A673 (cell line): ENCODE results near the gene PPARG. TPM values are rescaled to one million over a fixed set of nuclear protein-coding genes. Genes with fewer than 3 reads are reported as not detected.
"Not testable (repeated sequence)": the region's sequence is repeated elsewhere in the genome, so short reads cannot be mapped to it uniquely, and the experiment has no call there.

Experiments
- BruUV-seq: library from RNA; stranded (reverse); fragments of 400-500 nt; replicated peaks from 2 replicates; lab custom pipeline; 2021; lab: Mats Ljungman, UMichigan
- CTCF ChIA-PET: fragments of 300-600 bp; sonication (Branson Sonifier 250); formaldehyde crosslinking; loops from one replicate; lab custom pipeline; 2022; ENCODE audit warnings: antibody characterized with exemption; lab: Charles Lee
- POLR2A ChIA-PET: fragments of 300-600 bp; sonication (Branson Sonifier 250); formaldehyde crosslinking; loops from one replicate; lab custom pipeline; 2022; ENCODE audit warnings: antibody characterized with exemption; ENCODE audit not compliant: low non-redundant PET; lab: Charles Lee
- DNase-seq: peaks from one replicate; pipeline ENCODE4 v3.0.0-alpha.2; 2015; ENCODE audit warnings: low spot score
- H3K27ac ChIP-seq: fragments of 200-600 bp; sonication (generic); 2 replicates; pipeline ENCODE4 v1.5.1; 2016; ENCODE audit warnings: mixed run types, low read depth, mild to moderate bottlenecking, mixed read lengths, antibody characterized with exemption, low read length; ENCODE audit not compliant: poor library complexity, severe bottlenecking
- H3K27me3 ChIP-seq: fragments of 200-600 bp; sonication (generic); replicated peaks from 2 replicates; pipeline ENCODE4 v1.6.1; 2017; ENCODE audit warnings: mixed run types, low read depth, mild to moderate bottlenecking, mixed read lengths, antibody characterized with exemption, low read length; ENCODE audit not compliant: insufficient read depth, poor library complexity
- H3K36me3 ChIP-seq: fragments of 200-600 bp; sonication (generic); 2 replicates; pipeline ENCODE4 v1.6.1; 2016; ENCODE audit warnings: mixed run types, mild to moderate bottlenecking, mixed read lengths, antibody characterized with exemption, low read length; ENCODE audit not compliant: insufficient read depth, poor library complexity, severe bottlenecking
- H3K4me1 ChIP-seq: fragments of 200-600 bp; sonication (generic); 2 replicates; pipeline ENCODE4 v1.6.1; 2017; ENCODE audit warnings: mixed run types, mild to moderate bottlenecking, mixed read lengths, antibody characterized with exemption, low read length; ENCODE audit not compliant: insufficient read depth, poor library complexity, severe bottlenecking
- H3K4me3 ChIP-seq: fragments of 200-600 bp; sonication (generic); 2 replicates; pipeline ENCODE4 v1.5.1; 2016; ENCODE audit warnings: low read depth, mixed run types, mild to moderate bottlenecking, mixed read lengths, low read length; ENCODE audit not compliant: poor library complexity, severe bottlenecking
- H3K9me3 ChIP-seq: fragments of 200-600 bp; sonication (generic); 2 replicates; pipeline ENCODE4 v1.6.1; 2016; ENCODE audit warnings: mixed run types, low read depth, mild to moderate bottlenecking, mixed read lengths, antibody characterized with exemption, low read length; ENCODE audit not compliant: poor library complexity, severe bottlenecking
- CTCF ChIP-seq: fragments of 300-800, 200-600 bp; sonication (generic); conservative IDR thresholded peaks from 2 replicates; pipeline ENCODE4 v1.5.1; 2017; ENCODE audit warnings: low read depth, mild to moderate bottlenecking, antibody characterized with exemption, low read length, moderate library complexity, mixed read lengths
- EZH2 ChIP-seq: fragments of 200-600 bp; sonication (generic); IDR thresholded peaks from 2 replicates; pipeline ENCODE4 v1.6.1; 2017; ENCODE audit warnings: borderline replicate concordance, low read depth, mild to moderate bottlenecking, mixed read lengths, antibody characterized with exemption, low read length; ENCODE audit not compliant: poor library complexity, severe bottlenecking
- intact Hi-C: fragments of 100-400 bp; cut with micrococcal nuclease; formaldehyde crosslinking; loops from one replicate; pipeline ENCODE4 v1.10.0; 2022; ENCODE audit not compliant: unreplicated experiment
- total RNA-seq: library from RNA; stranded (reverse); gene quantifications from 2 replicates; pipeline ENCODE4 v1.2.3, GENCODE V29; 2021

Gene PPARG
- total RNA-seq, 1 experiment from 2014 or later: 0.62 TPM

- Histone ChIP-seq H3K27ac (no peak overlapping the region), H3K36me3 (no peaks in the 10 kb centered on the region), H3K4me1 (no peaks in the 10 kb centered on the region), H3K9me3 (no peaks in the 10 kb centered on the region), H3K27me3 (no peaks in the 10 kb centered on the region), H3K4me3 (no peak overlapping the region)
- ChIA-PET CTCF (no interaction called here), POLR2A (no interaction called here)
- DNase-seq: no peak
- BruUV-seq: no TSS peak
- intact Hi-C loops: no loop called here
- TF ChIP-seq CTCF: no peak
- no peak for TF ChIP-seq EZH2
Measured at GRCh38 chr3:12273045-12273695, 15.7 kb upstream of the PPARG start.

GRCh38 chr3:12275974-12276650, 12.8 kb upstream of the PPARG start:
- no peak overlapping the region for H3K4me3 ChIP-seq
- intact Hi-C loops: no loop called here
- no peaks in the 10 kb centered on the region for H3K9me3 ChIP-seq
- POLR2A ChIA-PET: no interaction called here
- no peaks in the 10 kb centered on the region for H3K4me1 ChIP-seq
- no TSS peak for BruUV-seq
- TF ChIP-seq CTCF (no peak), EZH2 (no peak)
- no peaks in the 10 kb centered on the region for H3K36me3 ChIP-seq
- no peak overlapping the region for H3K27ac ChIP-seq
- CTCF ChIA-PET: no interaction called here
- H3K27me3 ChIP-seq: no peaks in the 10 kb centered on the region
- no peak for DNase-seq

GRCh38 chr3:12276827-12277226, 12.0 kb upstream of the PPARG start:
- H3K36me3 ChIP-seq, H3K9me3 ChIP-seq, H3K27ac ChIP-seq, H3K4me1 ChIP-seq, BruUV-seq, POLR2A ChIA-PET, CTCF ChIA-PET, H3K27me3 ChIP-seq, DNase-seq, intact Hi-C loops, H3K4me3 ChIP-seq: not testable (repeated sequence)
